HG02870 (cell line): ENCODE data around the gene COX8A.
"Not testable (repeated sequence)": the region's sequence is repeated elsewhere in the genome, so short reads cannot be mapped to it uniquely, and the experiment has no call there.

Experiments used
- ATAC-seq: cut with Tn5 transposase; IDR thresholded peaks from one replicate; pipeline ENCODE4 v1.9.1; 2021; ENCODE audit warnings: mild to moderate bottlenecking, moderate library complexity; ENCODE audit not compliant: unreplicated experiment

The COX8A gene

GRCh38 chr11:63966444-63966843 lies 8.0 kb upstream of the COX8A start:
- ATAC-seq, result no peak

- no peak for ATAC-seq
Measured at GRCh38 chr11:63969461-63969860, 5.0 kb upstream of the COX8A start.

GRCh38 chr11:63970902-63971301 lies 3.5 kb upstream of the COX8A start:
- no peak for ATAC-seq

GRCh38 chr11:63973912-63974258 lies 535 bp upstream of the COX8A start:
- not testable (repeated sequence) for ATAC-seq

GRCh38 chr11:63978551-63979239 lies 4.3 kb downstream of the COX8A start:
- no peak for ATAC-seq

- no peak for ATAC-seq
Measured at GRCh38 chr11:63979426-63979825, 5.0 kb downstream of the COX8A start.

- ATAC-seq, result no peak
Measured at GRCh38 chr11:63985812-63986155, 11.4 kb downstream of the COX8A start.

- peak; percentile 77 for ATAC-seq
Measured at GRCh38 chr11:63986156-63986931, 11.9 kb downstream of the COX8A start, which contains the start of gene OTUB1. Gene OTUB1, plus strand, starts transcription at chr11:63986438. Its CDS starts 19 bp downstream, at chr11:63986457.

- ATAC-seq, result no peak
Measured at GRCh38 chr11:63986932-63987513, 12.6 kb downstream of the COX8A start.

- no peak for ATAC-seq
Measured at GRCh38 chr11:63991558-63991957, 17.1 kb downstream of the COX8A start.

- ATAC-seq, result no peak
Measured at GRCh38 chr11:63993100-63993499, 18.7 kb downstream of the COX8A start.

- ATAC-seq, result no peak
Measured at GRCh38 chr11:63993993-63994392, 19.6 kb downstream of the COX8A start.

GRCh38 chr11:63996512-63996911 lies 22.1 kb downstream of the COX8A start:
- no peak for ATAC-seq

GRCh38 chr11:63997104-63997700 lies 22.8 kb downstream of the COX8A start:
- ATAC-seq, result no peak

GRCh38 chr11:63997801-63998337 lies 23.4 kb downstream of the COX8A start:
- no peak for ATAC-seq

- no peak for ATAC-seq
Measured at GRCh38 chr11:63998558-63999348, 24.3 kb downstream of the COX8A start.

GRCh38 chr11:63999349-64000025 lies 25.1 kb downstream of the COX8A start:
- no peak for ATAC-seq

- no peak for ATAC-seq
Measured at GRCh38 chr11:64000026-64000739, 25.8 kb downstream of the COX8A start.

GRCh38 chr11:64000740-64001483 lies 26.5 kb downstream of the COX8A start:
- ATAC-seq, result no peak
